ENCODE data around the gene NFIX. TPM values are rescaled to one million over a fixed set of nuclear protein-coding genes. Genes with fewer than 3 reads are reported as not detected.

Gene NFIX
- 100 to 1,000 TPM in 1 of 4 donors, 10 to 100 TPM in 3; 56.0 to 154 (median 79.4) TPM for total RNA-seq

DNA sequence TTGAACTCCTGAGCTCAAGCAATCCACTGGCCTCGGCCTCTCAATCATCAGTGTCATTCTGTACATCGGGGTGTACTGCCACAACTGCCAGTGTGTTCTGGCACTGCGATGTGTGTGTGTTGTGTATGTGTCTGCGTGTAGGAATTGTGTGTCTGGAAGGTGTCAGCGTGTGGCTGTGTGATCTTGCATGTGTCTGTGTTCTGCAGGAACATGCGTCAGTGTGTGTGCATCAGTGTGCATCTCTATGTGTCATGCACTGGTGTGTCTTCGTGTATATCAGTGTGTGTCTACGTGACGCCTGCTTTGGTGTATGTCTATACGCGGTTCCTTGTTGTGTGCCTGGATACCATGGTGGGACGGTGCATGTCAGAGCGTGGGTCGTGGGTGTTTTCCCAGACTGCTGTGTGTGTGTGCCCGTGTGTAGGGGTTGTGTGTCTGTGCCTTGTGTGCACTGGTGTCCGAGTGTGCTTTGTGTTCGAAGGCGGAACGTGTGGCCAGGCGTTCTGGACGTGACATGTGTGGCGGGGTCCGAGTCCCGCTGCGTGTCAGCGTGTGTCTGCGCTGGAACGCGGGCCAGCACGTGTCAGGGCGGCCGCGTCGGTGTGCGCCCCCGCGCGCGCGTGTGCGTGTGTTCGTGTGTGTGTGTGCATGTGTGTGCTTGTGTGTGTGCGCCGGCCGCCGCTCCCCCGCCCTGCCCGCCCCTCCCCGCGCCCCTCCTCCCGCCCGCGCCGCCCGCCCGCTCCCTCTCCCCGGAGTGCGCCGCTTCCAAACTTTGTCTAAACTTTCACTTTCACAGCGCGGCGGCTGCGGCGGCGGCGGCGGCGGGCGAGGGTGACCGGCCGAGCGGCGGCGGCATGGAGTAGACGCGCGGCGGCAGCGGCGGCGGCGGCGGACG lies at the start of gene NFIX:
Gene NFIX (plus strand): TSS at position 775 of the 895 bp plus-strand sequence. CDS start 363 bp downstream, outside the sequence.
- TF ChIP-seq POLR2AphosphoS5 (IDR thresholded peaks at IDR 0.05) = peak; percentile 15 to 61
- TF ChIP-seq, protein P1, sequence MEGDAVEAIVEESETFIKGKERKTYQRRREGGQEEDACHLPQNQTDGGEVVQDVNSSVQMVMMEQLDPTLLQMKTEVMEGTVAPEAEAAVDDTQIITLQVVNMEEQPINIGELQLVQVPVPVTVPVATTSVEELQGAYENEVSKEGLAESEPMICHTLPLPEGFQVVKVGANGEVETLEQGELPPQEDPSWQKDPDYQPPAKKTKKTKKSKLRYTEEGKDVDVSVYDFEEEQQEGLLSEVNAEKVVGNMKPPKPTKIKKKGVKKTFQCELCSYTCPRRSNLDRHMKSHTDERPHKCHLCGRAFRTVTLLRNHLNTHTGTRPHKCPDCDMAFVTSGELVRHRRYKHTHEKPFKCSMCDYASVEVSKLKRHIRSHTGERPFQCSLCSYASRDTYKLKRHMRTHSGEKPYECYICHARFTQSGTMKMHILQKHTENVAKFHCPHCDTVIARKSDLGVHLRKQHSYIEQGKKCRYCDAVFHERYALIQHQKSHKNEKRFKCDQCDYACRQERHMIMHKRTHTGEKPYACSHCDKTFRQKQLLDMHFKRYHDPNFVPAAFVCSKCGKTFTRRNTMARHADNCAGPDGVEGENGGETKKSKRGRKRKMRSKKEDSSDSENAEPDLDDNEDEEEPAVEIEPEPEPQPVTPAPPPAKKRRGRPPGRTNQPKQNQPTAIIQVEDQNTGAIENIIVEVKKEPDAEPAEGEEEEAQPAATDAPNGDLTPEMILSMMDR (IDR thresholded peaks at IDR 0.05) = no peak
- Histone ChIP-seq H3K27me3 (no peaks in the 10 kb centered on the region), H3K27ac (replicated peaks in 1 of 4) (peak within 1 kb of the TSS; percentile 88 to 98 (median 97)), H3K4me3 (peak within 1 kb of the TSS; percentile 74 to 92 (median 78)), H3K36me3 (peaks cover 0 to 14% (median 10%) of the 10 kb centered on the region in 4 donors), H3K4me1 (peaks cover 17 to 44% (median 43%) of the 10 kb centered on the region in 4 donors), H3K9me3 (no peaks in the 10 kb centered on the region)
- WGBS = 17% methylated on average over 23 of the region's 84 CpGs
- intact Hi-C loops (cut with DNase I) = no loop called here
- no peak for DNase-seq (ENCODE audit: extremely low spot score)

DNA sequence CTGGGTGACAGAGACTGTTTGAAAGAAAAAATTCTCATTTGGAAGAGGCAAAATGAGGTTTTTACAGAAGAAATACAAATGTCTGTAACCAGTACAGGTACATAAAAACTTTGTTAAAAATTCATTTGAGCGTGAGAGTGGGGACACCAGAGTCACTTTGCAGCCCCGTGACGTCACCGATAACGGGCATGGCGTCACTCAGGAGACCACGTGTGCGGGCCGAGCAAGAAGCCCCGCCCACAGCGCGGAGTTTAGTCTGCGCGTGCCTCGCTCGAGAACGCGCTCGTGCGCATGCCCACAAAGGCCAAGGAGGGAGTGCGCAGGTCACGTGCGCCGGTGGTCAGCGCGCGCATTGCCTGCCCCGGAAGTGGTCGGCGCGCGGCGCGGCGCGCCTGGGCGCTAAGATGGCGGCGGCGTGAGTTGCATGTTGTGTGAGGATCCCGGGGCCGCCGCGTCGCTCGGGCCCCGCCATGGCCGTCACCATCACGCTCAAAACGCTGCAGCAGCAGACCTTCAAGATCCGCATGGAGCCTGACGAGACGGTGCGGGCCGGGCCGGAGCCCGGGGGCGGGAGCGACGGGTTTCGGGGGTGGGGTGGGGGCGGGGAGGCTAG lies 49.7 kb upstream of the NFIX start, which contains the start of gene RAD23A:
Gene RAD23A (plus strand): TSS at position 384 of the 613 bp plus-strand sequence. CDS start 87 bp downstream, at position 471.
- H3K4me1 ChIP-seq = peaks cover 42 to 75% (median 50%) of the 10 kb centered on the region in 4 donors
- H3K27me3 ChIP-seq = no peaks in the 10 kb centered on the region
- H3K4me3 ChIP-seq = peak within 1 kb of the TSS; percentile 90 to 100 (median 96)
- H3K27ac ChIP-seq (replicated peaks in 1 of 4) = peak within 1 kb of the TSS; percentile 96 to 99 (median 96)
- H3K36me3 ChIP-seq = peaks cover 66 to 80% (median 72%) of the 10 kb centered on the region in 4 donors
- intact Hi-C loops (cut with DNase I) = no loop called here
- WGBS = 1% methylated on average over 29 of the region's 62 CpGs
- TF ChIP-seq POLR2A (IDR thresholded peaks at IDR 0.05; ENCODE audit: low read depth) = peak; percentile 93
- TF ChIP-seq EP300 (IDR thresholded peaks at IDR 0.05) = no peak
- TF ChIP-seq, protein P1 (IDR thresholded peaks at IDR 0.05) = no peak
- TF ChIP-seq POLR2AphosphoS5 (IDR thresholded peaks at IDR 0.05) = peak; percentile 98 to 100
- peak; percentile 99 for DNase-seq (ENCODE audit: extremely low spot score)
- H3K9me3 ChIP-seq = no peaks in the 10 kb centered on the region

DNA sequence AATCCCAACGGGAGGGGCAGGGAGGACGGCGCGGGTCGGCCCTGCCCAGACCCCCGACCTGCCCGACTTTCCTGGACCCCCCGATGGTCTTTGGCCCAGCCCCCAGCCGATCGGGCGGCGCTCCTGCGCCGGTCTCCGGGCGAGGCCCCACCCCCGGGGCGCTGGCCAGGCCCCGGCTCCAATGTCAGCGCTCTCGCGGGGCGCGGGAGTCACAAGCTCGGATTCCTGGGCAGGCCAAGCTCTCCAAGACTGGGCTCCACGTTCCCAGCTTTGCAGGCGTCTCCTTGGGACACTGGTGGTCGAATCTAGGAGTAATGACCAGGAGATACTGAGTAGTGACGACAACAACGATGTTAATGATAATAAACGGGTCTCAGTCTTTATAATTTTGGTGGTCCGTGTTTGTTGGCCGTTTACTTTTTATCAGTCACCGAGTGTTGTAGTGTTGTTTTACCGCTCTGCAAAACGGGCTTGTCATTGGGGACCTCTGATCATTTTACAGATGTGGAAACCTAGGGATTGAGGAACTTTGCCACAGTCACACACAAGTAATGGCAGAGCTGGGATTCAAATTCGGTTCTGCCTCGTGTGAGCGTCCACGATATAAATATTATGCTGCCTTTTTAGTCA lies 49.1 kb upstream of the NFIX start:
- intact Hi-C loops (cut with DNase I) = no loop called here
- H3K27ac ChIP-seq (replicated peaks in 1 of 4) = peak overlapping the region; percentile 96 to 99 (median 96)
- peaks cover 65 to 80% (median 72%) of the 10 kb centered on the region in 4 donors for H3K36me3 ChIP-seq
- no peaks in the 10 kb centered on the region for H3K27me3 ChIP-seq
- no peak for TF ChIP-seq POLR2AphosphoS5 (IDR thresholded peaks at IDR 0.05)
- no peak for TF ChIP-seq EP300 (IDR thresholded peaks at IDR 0.05)
- peak; percentile 36 for TF ChIP-seq POLR2A (IDR thresholded peaks at IDR 0.05; ENCODE audit: low read depth)
- whole genome bisulfite sequencing = 4% methylated on average over 13 of the region's 40 CpGs
- H3K4me1 ChIP-seq = peaks cover 36 to 69% (median 44%) of the 10 kb centered on the region in 4 donors
- no peaks in the 10 kb centered on the region for H3K9me3 ChIP-seq
- H3K4me3 ChIP-seq = peak overlapping the region; percentile 90 to 100 (median 96)
- DNase-seq (ENCODE audit: extremely low spot score) = no peak

GRCh38 chr19:12946731-12947496 lies 48.4 kb upstream of the NFIX start:
- intact Hi-C loops (cut with DNase I) = no loop called here
- no peak for TF ChIP-seq EP300 (IDR thresholded peaks at IDR 0.05)
- TF ChIP-seq POLR2A (IDR thresholded peaks at IDR 0.05; ENCODE audit: low read depth) = no peak
- TF ChIP-seq, protein P1 (IDR thresholded peaks at IDR 0.05) = no peak
- TF ChIP-seq POLR2AphosphoS5 (IDR thresholded peaks at IDR 0.05) = no peak
- H3K27ac ChIP-seq (replicated peaks in 1 of 4) = peak overlapping the region; percentile 96 to 99 (median 96)
- peak overlapping the region; percentile 90 to 100 (median 96) for H3K4me3 ChIP-seq
- WGBS = 60% methylated on average over 14 of the region's 14 CpGs
- H3K27me3 ChIP-seq = no peaks in the 10 kb centered on the region
- H3K36me3 ChIP-seq = peaks cover 58 to 80% (median 72%) of the 10 kb centered on the region in 4 donors
- peaks cover 29 to 69% (median 38%) of the 10 kb centered on the region in 4 donors for H3K4me1 ChIP-seq
- H3K9me3 ChIP-seq = no peaks in the 10 kb centered on the region
- no peak for DNase-seq (ENCODE audit: extremely low spot score)
